Activated T-cell treated with anti-CD3 and anti-CD28 coated beads, Interleukin-2, amount 50 U/mL, for 24 hours (primary cell): Measurements from ENCODE around the gene CELA3A.

Source experiments
- DNase-seq: peaks from one replicate; pipeline ENCODE4 v3.0.0-alpha.2; 2020
- H3K27ac Mint-ChIP-seq: 2 replicates; pipeline ENCODE4 v1.8.0; 2020; ENCODE audit warnings: mild to moderate bottlenecking, mixed read lengths
- H3K27me3 Mint-ChIP-seq: 2 replicates; pipeline ENCODE4 v1.8.0; 2020; ENCODE audit warnings: mixed read lengths
- H3K36me3 Mint-ChIP-seq: 2 replicates; pipeline ENCODE4 v1.8.0; 2020; ENCODE audit warnings: low read depth, mixed read lengths
- H3K4me1 Mint-ChIP-seq: 2 replicates; pipeline ENCODE4 v1.8.0; 2020; ENCODE audit warnings: low read depth, mixed read lengths
- H3K4me3 Mint-ChIP-seq: 2 replicates; pipeline ENCODE4 v1.8.0; 2020; ENCODE audit warnings: mild to moderate bottlenecking, moderate library complexity, mixed read lengths
- H3K9me3 Mint-ChIP-seq: 2 replicates; pipeline ENCODE4 v1.8.0; 2020; ENCODE audit warnings: mixed read lengths

CELA3A gene

GRCh38 chr1:22044690-22045420 lies 43.4 kb downstream of the CELA3A start:
- DNase-seq: no peak
- Mint-ChIP-seq H3K4me1 (peaks cover 66% of the 10 kb centered on the region), H3K27ac (no peak overlapping the region), H3K9me3 (peaks cover 3% of the 10 kb centered on the region), H3K4me3 (no peak overlapping the region), H3K36me3 (no peaks in the 10 kb centered on the region), H3K27me3 (no peaks in the 10 kb centered on the region)

DNA sequence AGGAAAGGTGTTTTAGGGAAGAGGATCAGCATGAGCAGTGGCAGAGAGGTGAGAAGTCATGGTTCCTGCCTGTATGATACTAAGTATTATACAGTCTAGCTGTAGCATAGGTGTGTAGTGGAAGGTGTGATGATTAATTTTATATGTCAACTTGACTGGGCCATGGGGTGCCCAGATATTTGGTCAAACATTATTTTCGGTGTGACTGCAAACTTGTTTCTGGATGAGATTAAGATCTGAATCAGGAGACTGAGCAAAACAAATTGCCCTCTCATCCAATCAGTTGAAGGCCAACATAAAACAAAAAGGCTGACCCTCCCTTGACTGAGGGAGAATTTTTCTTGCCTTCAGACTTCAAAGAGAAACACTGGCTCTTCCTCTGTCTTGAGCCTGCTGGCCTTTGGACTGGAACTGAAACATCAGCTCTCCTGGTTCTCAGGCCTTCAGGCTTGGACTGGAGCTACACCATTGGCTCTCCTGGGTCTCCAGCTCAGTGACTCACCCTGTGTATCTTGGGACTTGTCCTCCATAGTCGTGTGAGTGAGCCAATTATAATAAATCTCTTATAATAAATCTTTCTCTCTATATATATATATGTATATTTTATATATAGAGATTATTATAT lies 44.3 kb downstream of the CELA3A start:
- DNase-seq: no peak
- no peaks in the 10 kb centered on the region for H3K36me3 Mint-ChIP-seq
- H3K4me3 Mint-ChIP-seq: no peak overlapping the region
- no peak overlapping the region for H3K27ac Mint-ChIP-seq
- H3K4me1 Mint-ChIP-seq: peaks cover 63% of the 10 kb centered on the region
- H3K27me3 Mint-ChIP-seq: no peaks in the 10 kb centered on the region
- peaks cover 3% of the 10 kb centered on the region for H3K9me3 Mint-ChIP-seq

DNA sequence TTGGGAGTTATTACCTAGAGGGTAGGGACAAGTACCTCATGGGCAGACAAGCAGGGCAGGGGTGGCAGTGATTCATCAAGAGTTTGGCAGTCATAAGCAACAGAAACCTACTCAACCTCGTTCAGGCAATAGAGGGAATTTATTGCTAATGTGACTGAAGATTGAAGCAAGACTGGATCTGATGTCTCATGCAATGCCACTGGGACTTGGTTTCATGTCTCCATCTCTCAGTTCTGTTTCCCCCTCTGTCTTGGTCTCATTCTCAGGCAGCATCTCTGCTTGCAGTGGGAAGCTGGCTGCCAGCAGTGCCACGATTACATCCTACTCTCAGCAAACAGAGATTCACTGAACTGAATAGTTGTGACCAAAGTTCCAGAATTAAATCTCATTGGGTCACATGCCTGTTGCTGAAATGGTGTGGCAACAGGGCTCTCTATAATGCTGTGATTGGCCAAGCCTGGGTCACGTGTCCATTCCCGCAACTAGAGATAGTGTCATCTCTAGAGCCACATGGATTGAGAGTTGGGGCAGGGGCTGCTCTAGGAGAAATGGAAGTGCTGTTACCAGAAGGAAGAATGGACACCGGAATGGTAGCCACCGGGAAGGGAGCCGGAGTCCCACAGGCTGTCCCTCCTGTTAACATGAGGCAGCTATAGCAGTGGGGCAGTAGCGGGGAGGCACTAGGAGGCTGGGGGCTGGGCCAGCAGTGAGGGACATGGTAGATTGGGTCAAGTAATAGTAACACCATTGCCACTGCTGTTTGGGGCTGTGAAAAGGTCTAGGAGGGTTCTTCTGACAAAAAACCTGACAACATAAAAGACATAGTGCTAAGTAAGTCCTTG lies 47.1 kb downstream of the CELA3A start:
- Mint-ChIP-seq H3K27me3 (no peaks in the 10 kb centered on the region), H3K4me3 (no peak overlapping the region), H3K36me3 (peaks cover 5% of the 10 kb centered on the region), H3K4me1 (peaks cover 57% of the 10 kb centered on the region), H3K9me3 (peaks cover 3% of the 10 kb centered on the region), H3K27ac (peak overlapping the region; percentile 87)
- DNase-seq: peak; percentile 53

DNA sequence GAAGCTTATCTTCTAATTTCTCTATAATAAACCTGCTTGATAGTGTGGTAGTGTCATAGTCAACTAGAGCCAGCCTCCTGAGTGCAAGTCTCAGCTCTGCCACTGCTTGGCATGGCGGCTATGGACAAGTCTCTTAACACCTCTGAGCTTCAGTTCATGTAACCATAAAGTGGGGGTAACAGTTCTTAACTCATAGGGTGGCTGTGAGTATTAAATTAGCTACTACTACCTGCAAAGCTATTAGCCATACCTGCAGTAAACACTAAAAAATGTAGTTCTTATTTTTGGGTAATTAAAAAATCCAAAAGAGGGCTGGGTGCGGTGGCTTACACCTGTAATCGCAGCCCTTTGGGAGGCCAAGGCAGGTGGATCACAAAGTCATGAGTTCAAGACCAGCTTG lies 48.9 kb downstream of the CELA3A start:
- Mint-ChIP-seq H3K36me3 (peaks cover 21% of the 10 kb centered on the region), H3K4me1 (peaks cover 56% of the 10 kb centered on the region), H3K4me3 (no peak overlapping the region), H3K27ac (no peak overlapping the region), H3K9me3 (peaks cover 2% of the 10 kb centered on the region), H3K27me3 (no peaks in the 10 kb centered on the region)
- no peak for DNase-seq

DNA sequence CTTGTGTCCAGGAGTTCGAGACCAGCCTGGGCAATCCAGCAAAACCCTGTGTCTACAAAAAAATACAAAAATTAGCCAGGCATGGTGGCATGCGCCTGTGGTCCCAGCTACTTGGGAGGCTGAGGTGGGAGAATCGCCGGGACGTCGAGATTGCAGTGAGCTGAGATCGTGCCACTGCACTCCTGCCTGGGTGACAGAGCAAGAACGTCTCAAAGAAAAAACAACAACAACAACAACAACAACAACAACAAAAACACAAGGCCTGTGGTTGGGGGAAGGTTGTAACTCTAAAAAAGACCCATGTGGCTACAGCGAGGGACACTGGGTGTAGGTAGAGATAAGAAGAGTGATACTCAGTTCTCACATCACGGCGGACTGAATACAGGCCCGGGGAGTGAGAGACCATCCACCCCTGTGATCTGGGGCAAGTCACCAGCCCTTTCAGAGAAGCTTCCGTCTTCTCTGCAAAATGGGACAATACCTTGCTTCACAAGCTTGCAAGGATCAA lies 50.2 kb downstream of the CELA3A start:
- H3K36me3 Mint-ChIP-seq: peaks cover 34% of the 10 kb centered on the region
- peaks cover 64% of the 10 kb centered on the region for H3K4me1 Mint-ChIP-seq
- H3K9me3 Mint-ChIP-seq: no peaks in the 10 kb centered on the region
- H3K4me3 Mint-ChIP-seq: peak overlapping the region; percentile 86
- no peaks in the 10 kb centered on the region for H3K27me3 Mint-ChIP-seq
- H3K27ac Mint-ChIP-seq: peak overlapping the region; percentile 95
- no peak for DNase-seq

DNA sequence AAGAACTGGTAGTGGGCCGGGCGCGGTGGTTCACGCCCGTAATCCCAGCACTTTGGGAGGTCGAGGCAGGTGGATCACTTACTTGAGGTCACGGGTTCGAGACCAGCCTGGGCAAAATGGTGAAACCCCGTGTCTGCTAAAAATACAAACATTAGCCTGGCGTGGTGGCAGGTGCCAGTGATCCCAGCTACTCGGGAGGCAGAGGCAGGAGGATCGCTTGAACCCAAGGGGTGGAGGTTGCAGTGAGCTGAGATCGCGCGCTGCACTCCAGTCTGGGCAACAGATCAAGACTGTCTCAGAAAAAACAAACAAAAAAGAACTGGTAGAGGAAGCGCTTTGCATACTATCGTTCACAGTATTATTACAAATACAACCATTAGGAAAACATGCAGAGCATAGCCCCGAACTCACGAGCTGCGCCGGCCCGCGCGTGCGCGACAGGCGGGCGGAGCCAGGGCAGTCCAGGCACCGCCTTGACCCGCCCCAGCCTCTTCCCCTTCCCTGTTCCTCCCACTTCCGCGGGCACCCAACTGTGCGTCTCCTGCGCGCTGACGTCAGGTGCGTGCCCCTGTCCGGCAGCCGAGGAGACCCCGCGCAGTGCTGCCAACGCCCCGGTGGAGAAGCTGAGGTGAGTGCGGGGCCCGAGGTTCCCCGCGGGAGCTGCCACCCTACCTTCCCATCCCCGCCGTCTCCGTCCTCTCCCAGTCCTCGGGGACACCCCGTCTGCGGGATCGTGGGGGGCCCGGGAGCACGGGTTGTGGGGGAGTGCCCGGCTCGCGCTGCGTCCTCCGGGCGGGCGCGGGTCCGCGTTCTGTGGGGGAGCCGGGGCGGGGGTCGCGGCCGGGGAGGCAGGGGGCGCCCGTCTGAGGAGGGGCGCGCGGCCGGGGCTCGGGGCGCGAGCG lies 50.9 kb downstream of the CELA3A start, which contains the start of gene CDC42:
Gene CDC42, plus strand, starts transcription at position 595 of the 902 bp plus-strand sequence. CDS start 25,770 bp downstream, outside the sequence.
- H3K27me3 Mint-ChIP-seq: no peaks in the 10 kb centered on the region

DNA sequence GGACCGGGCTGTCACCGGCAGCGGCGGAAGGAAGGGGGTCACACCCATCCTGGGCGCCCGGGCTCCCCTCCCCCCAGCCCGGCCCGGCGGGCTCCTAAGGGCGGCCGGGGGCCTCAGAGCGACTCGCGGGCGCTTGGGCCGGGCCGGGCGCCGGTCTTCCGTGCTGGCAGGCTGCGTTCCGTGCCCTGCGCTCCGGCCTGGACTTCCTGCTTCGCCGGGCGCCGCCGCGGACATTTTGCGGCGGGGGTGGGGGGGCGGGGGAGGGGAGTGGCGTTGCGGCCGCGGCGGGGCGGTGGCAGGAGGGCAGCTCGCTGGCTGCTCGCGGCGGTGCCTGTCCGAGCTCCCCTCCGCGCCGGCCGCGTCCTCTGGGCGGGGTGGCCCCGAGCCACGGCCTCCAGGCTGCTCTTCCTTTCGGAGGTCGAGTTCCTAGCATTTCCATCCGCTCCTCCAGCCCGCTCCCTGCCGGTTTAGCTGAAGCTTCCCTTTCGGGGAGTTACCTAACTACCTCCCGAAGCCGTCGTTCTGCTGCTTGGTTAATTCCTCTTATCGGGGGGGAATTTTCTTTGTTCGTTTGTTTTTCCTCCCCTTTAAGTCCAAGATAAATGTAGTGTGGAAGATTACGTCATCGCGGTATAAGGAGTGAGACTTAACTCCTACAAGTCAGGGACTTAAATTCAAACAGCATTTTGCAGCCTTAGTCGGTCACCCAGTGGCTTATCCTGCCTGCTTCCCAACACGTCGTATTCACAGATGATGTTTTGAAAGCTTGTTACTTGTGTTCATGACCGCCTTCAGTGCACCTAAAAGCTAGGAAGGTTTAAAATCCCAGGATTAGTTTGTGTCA lies 51.8 kb downstream of the CELA3A start:
- DNase-seq: peak; percentile 73
- Mint-ChIP-seq H3K4me1 (peaks cover 67% of the 10 kb centered on the region), H3K4me3 (peak overlapping the region; percentile 96), H3K9me3 (no peaks in the 10 kb centered on the region), H3K27ac (peak overlapping the region; percentile 98), H3K27me3 (no peaks in the 10 kb centered on the region), H3K36me3 (peaks cover 50% of the 10 kb centered on the region)

More for the DNA sequence above, 50.9 kb downstream of the CELA3A start, which contains the start of gene CDC42:
- Mint-ChIP-seq H3K27ac (peak within 1 kb of the TSS; percentile 98), H3K4me1 (peaks cover 67% of the 10 kb centered on the region), H3K4me3 (peak within 1 kb of the TSS; percentile 96), H3K36me3 (peaks cover 41% of the 10 kb centered on the region), H3K9me3 (no peaks in the 10 kb centered on the region)
- peak; percentile 99 for DNase-seq

DNA sequence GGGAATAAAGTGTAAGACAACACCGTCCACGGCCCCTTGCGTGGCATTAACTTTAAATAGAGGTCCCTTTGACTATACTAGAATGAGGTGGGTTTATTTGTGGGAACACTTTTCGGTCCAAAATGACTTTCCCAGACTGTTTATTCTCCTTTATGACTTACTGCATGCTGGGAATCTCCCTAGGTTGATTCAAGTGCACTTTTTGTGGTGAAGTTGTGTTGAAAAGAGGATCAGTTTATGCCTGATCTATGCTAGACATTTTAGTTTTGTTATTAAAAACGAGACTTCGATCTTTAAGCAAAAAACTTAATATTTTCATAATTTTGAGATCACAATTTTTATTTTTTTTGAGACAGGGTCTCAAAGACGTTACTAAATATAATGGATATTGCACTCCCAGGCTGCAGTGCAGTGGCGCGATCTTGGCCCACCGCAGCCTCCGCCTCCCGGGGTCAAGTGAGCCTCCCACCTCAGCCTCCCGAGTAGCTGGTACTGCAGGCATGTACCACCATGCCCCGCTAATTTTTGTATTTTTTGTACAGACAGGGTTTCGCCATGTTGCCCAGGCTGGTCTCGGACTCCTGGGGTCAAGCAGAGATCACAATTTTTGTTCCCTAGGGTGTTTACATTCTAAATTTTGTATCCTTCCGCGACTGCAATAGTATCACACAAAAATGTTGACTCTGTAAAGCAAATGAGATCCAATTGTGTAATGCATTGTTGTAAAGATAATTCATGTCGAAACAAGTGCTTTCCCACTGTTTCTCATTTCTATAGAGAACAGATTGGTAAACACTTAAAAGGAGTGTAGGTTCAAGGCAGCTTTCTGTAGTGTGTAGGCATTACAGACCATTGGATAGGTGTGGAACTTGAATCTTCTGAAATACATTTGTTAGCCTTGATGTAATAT lies 52.7 kb downstream of the CELA3A start:
- Mint-ChIP-seq H3K36me3 (peaks cover 56% of the 10 kb centered on the region), H3K27ac (peak overlapping the region; percentile 98), H3K27me3 (no peaks in the 10 kb centered on the region), H3K9me3 (no peaks in the 10 kb centered on the region), H3K4me1 (peaks cover 62% of the 10 kb centered on the region), H3K4me3 (peak overlapping the region; percentile 96)
- no peak for DNase-seq

- H3K27me3 Mint-ChIP-seq: no peaks in the 10 kb centered on the region
- H3K36me3 Mint-ChIP-seq: peaks cover 67% of the 10 kb centered on the region
- H3K4me1 Mint-ChIP-seq: peaks cover 67% of the 10 kb centered on the region
- no peaks in the 10 kb centered on the region for H3K9me3 Mint-ChIP-seq
- no peak for DNase-seq
- peak overlapping the region; percentile 92 for H3K27ac Mint-ChIP-seq
- H3K4me3 Mint-ChIP-seq: peak overlapping the region; percentile 73
Observed at GRCh38 chr1:22055463-22055862, 54.0 kb downstream of the CELA3A start.

DNA sequence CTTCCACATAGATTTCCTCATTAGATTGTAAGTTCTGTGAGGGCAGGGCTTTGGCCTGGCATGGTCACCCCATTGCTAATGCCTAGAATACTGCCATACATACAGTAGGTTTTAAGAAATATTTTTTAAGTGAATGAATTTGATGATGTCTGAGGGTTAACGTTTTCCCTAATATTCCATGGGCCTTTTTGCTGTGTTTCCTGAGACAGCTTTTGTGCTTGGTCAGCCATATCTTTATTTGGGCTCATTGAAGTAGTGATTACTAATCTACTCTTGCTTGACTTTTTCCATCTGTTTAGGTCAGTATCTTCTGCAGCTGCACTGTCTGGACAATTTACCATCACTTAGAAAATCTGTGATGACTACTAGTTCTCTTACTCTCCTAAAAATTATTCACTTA lies 54.6 kb downstream of the CELA3A start:
- H3K4me1 Mint-ChIP-seq: peaks cover 73% of the 10 kb centered on the region
- peak overlapping the region; percentile 73 for H3K4me3 Mint-ChIP-seq
- no peak for DNase-seq
- no peaks in the 10 kb centered on the region for H3K27me3 Mint-ChIP-seq
- H3K36me3 Mint-ChIP-seq: peaks cover 70% of the 10 kb centered on the region
- peak overlapping the region; percentile 38 for H3K27ac Mint-ChIP-seq
- no peaks in the 10 kb centered on the region for H3K9me3 Mint-ChIP-seq

- Mint-ChIP-seq H3K36me3 (peaks cover 73% of the 10 kb centered on the region), H3K27me3 (no peaks in the 10 kb centered on the region), H3K27ac (peak overlapping the region; percentile 84), H3K4me1 (peaks cover 73% of the 10 kb centered on the region), H3K9me3 (no peaks in the 10 kb centered on the region), H3K4me3 (peak overlapping the region; percentile 23)
- no peak for DNase-seq
Observed at GRCh38 chr1:22056936-22057335, 55.5 kb downstream of the CELA3A start.

DNA sequence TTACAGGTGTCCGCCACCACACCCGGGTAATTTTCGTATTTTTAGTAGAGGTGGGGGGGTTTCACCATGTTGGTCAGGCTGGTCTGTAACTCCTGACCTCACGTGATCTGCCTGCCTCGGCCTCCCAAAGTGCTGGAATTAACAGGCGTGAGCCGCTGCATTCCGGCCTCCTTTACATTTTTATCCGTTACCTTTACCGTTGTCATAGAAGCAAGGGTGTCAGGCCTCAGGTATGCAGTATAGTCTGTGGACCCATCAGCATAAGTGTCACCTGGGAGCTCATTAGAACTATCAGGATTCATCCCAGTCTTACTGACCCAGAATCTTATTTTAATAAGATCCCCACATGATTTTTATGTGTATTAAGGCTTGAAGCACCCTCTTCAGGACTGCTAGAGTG lies 56.4 kb downstream of the CELA3A start:
- Mint-ChIP-seq H3K9me3 (no peaks in the 10 kb centered on the region), H3K27me3 (no peaks in the 10 kb centered on the region), H3K36me3 (peaks cover 79% of the 10 kb centered on the region), H3K4me1 (peaks cover 77% of the 10 kb centered on the region), H3K4me3 (no peak overlapping the region), H3K27ac (peak overlapping the region; percentile 84)
- no peak for DNase-seq
